ENCODE results near the gene CLTB. TPM values are rescaled to one million over a fixed set of nuclear protein-coding genes. Genes with fewer than 3 reads are reported as not detected.

The CLTB gene
- total and polyA plus RNA-seq, 2 of the 13 experiments (the other 11 are each of a cell fraction or from before 2014, with no cell fraction given), result 23.3 to 33.8 TPM

GRCh38 chr5:176389135-176390123 is 26.9 kb downstream of the CLTB start (continued):
- TF ChIP-seq POLR2G (IDR thresholded peaks at IDR 0.05; ENCODE audit: low read depth, low read length), result peak; percentile 28
- no peak; the same call in 1 of the 2 replicates for TF ChIP-seq ZNF362 (CRISPR knock-in tag; IDR thresholded peaks at IDR 0.05; ENCODE audit: borderline replicate concordance)
- 0 out of 2 replicates have a peak, but pooled peaks have one; percentile 59 for TF ChIP-seq RARG (CRISPR knock-in tag; IDR thresholded peaks at IDR 0.05; ENCODE audit: low read depth)
- TF ChIP-seq TAF1 (CRISPR knock-in tag; IDR thresholded peaks at IDR 0.05), result peak; percentile 66
- 0 out of 2 replicates have a peak, but pooled peaks have one; percentile 4 for TF ChIP-seq ZBTB7B (CRISPR knock-in tag; IDR thresholded peaks at IDR 0.05)
- TF ChIP-seq ZNF816 (CRISPR knock-in tag; IDR thresholded peaks at IDR 0.05; ENCODE audit: borderline replicate concordance), result 0 out of 2 replicates have a peak, but pooled peaks have one; percentile 62
- peak; percentile 2; the same call in 1 of the 2 replicates for TF ChIP-seq ZFY (CRISPR knock-in tag; IDR thresholded peaks at IDR 0.05)
- TF ChIP-seq AGO1 (IDR thresholded peaks at IDR 0.05; ENCODE audit: low read depth, low read length, poor library complexity, severe bottlenecking), result peak; percentile 81
- 0 out of 2 replicates have a peak, but pooled peaks have one; percentile 33 for TF ChIP-seq FOXO4 (CRISPR knock-in tag; conservative IDR thresholded peaks at IDR 0.05)
- no peak for TF ChIP-seq NONO (IDR thresholded peaks at IDR 0.05)
- TF ChIP-seq NONO (CRISPR knock-in tag; conservative IDR thresholded peaks at IDR 0.05), result peak; percentile 12; the same call in 1 of the 2 replicates
- no peak for TF ChIP-seq ZNF576 (CRISPR knock-in tag; IDR thresholded peaks at IDR 0.05)
- no peak for TF ChIP-seq ESRRA (CRISPR knock-in tag; IDR thresholded peaks at IDR 0.05; ENCODE audit: low read depth)
- peak; percentile 21; the same call in 1 of the 2 replicates for TF ChIP-seq MTERF4 (CRISPR knock-in tag; IDR thresholded peaks at IDR 0.05)
- peak; percentile 50; the same call in 1 of the 2 replicates for TF ChIP-seq ZNF563 (CRISPR knock-in tag; IDR thresholded peaks at IDR 0.05)
- TF ChIP-seq ATF6 (CRISPR knock-in tag; conservative IDR thresholded peaks at IDR 0.05), result no peak
- TF ChIP-seq ZNF749 (CRISPR knock-in tag; IDR thresholded peaks at IDR 0.05; ENCODE audit: borderline replicate concordance), result no peak
- no peak for TF ChIP-seq ZNF3 (CRISPR knock-in tag; IDR thresholded peaks at IDR 0.05)
- TF ChIP-seq DZIP1 (CRISPR knock-in tag; IDR thresholded peaks at IDR 0.05), result no peak

All from HepG2 (cell line).